HG02885 (cell line): ENCODE results near the gene GDF10.

ENCODE experiments used
- ATAC-seq: cut with Tn5 transposase; IDR thresholded peaks from one replicate; pipeline ENCODE4 v1.9.1; 2021; ENCODE audit warnings: mild to moderate bottlenecking; ENCODE audit not compliant: unreplicated experiment, poor library complexity

Gene GDF10

GRCh38 chr10:47311193-47311931 is 11.4 kb downstream of the GDF10 start:
- ATAC-seq = no peak

GRCh38 chr10:47311932-47312662 is 12.1 kb downstream of the GDF10 start:
- ATAC-seq = peak; percentile 87

DNA sequence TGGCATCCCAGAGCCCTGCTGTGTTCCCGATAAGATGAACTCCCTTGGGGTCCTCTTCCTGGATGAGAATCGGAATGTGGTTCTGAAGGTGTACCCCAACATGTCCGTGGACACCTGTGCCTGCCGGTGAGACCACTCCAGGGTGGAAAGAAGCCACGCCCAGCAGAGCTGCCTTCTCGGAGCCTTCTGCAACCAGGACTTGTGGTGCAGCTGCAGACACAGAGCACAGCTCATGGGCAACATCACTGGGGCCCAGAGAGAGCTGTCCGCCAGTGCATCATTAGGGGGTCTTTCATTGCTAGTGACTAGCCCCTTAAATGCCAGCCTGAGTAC is 12.6 kb downstream of the GDF10 start:
- no peak for ATAC-seq

- ATAC-seq = no peak
These were observed 14.5 kb downstream of the GDF10 start for GRCh38 chr10:47314416-47314970.

- no peak for ATAC-seq
These were observed 15.4 kb downstream of the GDF10 start for GRCh38 chr10:47315421-47315820.

DNA sequence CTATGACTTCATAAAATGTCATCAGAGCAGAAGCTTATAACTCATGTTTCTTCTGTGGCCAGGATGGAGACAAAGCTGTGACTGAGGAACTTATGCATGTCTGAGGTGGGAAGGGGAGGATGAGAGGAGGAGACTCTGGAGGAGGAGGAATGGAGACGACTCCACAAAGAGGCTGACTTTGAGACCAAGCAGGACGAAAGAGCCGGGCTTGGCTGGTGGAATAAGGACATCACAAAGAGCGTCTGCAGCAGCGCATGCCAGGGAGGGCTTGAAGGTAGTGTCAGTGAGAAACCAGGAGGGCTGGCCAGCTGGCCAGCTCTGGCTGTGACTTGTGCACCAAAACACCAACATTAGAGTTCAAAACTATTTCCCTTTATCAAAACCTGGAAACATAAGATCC is 16.1 kb downstream of the GDF10 start:
- ATAC-seq = no peak

DNA sequence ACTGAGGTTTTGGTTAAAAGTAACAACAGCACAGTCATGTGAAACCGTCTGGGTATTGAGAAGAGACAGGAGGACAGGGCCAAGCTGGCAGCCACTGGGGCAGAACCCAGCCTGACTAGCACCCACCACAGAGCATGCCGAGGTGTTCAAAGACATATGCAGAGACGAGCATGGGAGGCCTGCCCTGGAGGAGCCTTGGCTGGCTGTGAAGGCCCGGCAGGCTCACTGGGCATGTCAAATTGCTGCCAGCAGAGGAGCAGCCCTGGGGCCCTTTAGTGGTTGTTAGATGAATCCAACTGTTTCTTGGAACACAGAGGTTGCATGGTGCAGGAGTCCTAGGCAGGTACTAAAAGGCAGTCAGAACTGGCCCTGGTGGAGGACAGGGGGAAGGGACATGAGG is 17.3 kb downstream of the GDF10 start:
- no peak for ATAC-seq

GRCh38 chr10:47318706-47319105 is 18.7 kb downstream of the GDF10 start:
- ATAC-seq = no peak

- no peak for ATAC-seq
These were observed 19.8 kb downstream of the GDF10 start for GRCh38 chr10:47319784-47320183.

GRCh38 chr10:47320812-47321211 is 20.8 kb downstream of the GDF10 start:
- no peak for ATAC-seq

- ATAC-seq = no peak
These were observed 21.7 kb downstream of the GDF10 start for GRCh38 chr10:47321521-47322195.

DNA sequence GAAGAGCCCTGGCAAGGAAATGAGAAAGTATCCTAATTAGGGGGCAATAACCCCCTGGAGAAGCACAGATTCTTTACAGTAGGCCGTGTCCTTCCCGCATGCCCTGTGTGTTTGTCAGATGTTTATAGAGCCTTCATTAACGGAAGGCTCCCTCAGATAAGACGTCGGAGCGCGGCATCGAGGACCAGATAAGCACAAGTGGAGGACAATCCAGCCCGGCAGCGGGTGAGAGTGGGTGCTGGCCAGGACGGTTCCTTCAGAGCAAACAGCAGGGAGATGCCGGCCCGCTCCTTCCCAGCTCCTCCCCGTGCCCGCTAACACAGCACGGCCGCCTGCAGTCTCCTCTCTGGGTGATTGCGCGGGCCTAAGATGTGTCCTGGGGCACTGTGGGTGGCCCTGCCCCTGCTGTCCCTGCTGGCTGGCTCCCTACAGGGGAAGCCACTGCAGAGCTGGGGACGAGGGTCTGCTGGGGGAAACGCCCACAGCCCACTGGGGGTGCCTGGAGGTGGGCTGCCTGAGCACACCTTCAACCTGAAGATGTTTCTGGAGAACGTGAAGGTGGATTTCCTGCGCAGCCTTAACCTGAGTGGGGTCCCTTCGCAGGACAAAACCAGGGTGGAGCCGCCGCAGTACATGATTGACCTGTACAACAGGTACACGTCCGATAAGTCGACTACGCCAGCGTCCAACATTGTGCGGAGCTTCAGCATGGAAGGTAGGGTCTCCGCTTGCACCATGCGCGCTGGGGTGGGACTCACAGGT is 22.5 kb downstream of the GDF10 start, which contains the start of gene GDF2:
Gene GDF2 (plus strand): TSS at position 155 of the 762 bp plus-strand sequence. CDS start 215 bp downstream, at position 370.
- ATAC-seq = no peak

DNA sequence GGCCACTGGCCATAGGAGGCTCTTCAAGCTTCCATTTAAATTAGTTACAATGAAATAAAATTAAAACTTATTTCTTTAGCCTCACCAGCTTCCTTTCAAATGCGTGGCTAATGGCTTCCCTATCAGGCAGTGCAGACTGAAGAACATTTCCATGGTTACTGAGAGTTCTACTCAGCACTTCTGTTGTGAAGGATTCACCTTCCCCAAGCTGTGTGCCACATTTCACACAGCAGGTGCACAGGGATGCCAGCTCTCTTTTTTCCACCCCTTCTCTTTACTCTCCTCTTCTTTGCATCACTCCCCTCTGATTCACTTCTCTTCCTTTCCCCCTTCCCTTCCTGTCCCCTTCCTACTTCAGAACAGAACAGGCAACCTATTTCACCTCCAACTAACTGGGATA is 23.1 kb downstream of the GDF10 start:
- no peak for ATAC-seq

DNA sequence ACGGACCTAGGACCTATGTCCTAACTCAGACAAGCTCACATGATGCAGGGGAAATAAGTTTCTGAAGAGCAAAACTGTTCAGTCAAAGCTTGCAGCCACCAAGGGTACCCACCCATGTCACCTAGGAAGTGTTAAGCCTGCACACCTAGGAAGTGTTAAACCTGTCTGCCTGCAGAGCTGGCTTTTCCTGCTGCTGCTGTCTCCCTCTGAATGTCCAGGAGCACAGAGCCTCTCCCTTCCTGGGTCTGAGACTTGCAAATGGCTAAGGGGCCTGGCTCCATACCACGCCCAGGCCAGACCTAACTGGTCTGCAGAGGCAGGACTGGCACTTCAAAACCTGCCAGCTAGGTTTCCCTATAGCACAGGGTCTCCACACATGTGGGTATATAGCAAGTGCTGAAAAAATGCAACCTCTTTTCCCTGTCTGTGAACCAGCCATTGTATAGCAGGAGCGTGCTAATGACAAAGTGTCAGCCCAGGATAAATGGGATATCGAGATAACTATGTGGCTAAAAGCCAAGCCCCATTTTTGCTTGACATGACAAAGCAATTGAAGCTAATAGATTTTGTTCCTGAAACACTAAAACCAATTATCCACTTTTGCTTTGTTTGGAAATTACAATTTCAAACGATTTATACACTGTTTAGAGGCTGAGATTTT is 23.8 kb downstream of the GDF10 start:
- no peak for ATAC-seq

DNA sequence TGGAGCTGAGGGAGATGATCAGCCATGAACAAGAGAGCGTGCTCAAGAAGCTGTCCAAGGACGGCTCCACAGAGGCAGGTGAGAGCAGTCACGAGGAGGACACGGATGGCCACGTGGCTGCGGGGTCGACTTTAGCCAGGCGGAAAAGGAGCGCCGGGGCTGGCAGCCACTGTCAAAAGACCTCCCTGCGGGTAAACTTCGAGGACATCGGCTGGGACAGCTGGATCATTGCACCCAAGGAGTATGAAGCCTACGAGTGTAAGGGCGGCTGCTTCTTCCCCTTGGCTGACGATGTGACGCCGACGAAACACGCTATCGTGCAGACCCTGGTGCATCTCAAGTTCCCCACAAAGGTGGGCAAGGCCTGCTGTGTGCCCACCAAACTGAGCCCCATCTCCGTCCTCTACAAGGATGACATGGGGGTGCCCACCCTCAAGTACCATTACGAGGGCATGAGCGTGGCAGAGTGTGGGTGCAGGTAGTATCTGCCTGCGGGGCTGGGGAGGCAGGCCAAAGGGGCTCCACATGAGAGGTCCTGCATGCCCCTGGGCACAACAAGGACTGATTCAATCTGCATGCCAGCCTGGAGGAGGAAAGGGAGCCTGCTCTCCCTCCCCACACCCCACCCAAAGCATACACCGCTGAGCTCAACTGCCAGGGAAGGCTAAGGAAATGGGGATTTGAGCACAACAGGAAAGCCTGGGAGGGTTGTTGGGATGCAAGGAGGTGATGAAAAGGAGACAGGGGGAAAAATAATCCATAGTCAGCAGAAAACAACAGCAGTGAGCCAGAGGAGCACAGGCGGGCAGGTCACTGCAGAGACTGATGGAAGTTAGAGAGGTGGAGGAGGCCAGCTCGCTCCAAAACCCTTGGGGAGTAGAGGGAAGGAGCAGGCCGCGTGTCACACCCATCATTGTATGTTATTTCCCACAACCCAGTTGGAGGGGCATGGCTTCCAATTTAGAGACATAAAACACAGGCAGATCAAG is 25.6 kb downstream of the GDF10 start:
- no peak for ATAC-seq

- no peak for ATAC-seq
These were observed 26.4 kb downstream of the GDF10 start for GRCh38 chr10:47326306-47326926.

GRCh38 chr10:47326927-47327330 is 26.9 kb downstream of the GDF10 start:
- ATAC-seq = no peak

- ATAC-seq = no peak
These were observed 29.9 kb downstream of the GDF10 start for GRCh38 chr10:47329855-47330254.
